ENCODE data around the gene UBALD1.

UBALD1 gene

DNA sequence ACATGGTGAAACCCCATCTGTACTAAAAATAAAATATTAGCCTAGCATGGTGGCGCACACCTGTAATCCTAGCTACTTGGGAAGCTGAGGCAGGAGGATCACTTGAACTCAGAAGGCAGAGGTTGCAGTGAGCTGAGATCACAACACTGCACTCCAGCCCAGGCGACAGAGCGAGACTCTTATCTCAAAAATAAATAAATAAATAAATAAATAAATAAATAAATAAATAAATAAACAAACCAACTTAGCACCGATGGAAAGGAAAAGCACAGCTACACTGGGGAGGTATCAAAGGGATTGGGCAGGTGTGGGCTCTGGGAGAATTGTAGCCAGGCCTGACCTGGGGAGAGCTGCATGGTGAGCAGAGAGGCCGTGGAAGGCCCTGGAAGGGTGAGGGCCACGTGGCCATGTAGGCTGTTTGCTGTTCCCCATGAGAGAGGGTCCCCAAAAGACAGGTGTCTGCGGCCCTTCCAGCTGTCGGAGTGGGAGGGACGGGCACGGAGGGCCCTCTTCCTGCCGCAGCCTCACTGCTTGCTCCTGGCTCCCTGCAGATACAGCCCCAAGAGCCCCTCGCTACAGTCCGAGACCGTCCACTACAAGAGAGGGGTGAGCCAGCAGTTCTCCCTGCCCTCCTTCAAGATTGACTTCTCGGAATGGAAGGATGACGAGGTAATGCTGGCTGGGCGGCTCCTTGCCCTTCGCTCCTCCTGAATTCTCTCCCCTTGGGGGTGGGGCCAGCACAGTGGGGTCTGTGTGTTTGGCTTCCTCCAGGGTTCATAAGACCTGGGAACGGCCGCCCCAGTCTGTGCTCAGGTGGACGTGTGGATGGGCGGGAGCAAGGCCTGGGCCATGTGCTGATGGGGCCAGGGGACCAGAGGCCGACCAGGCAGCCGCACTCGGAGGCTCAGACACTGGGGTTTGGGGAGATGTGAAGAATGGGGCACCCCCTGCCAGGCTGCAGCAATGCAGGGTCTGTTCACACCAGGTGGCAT lies 42.3 kb upstream of the UBALD1 start:
- Histone ChIP-seq H3K4me3 (no peak overlapping the region), H3K27ac (no peak overlapping the region)
- DNase-seq (ENCODE audit: low spot score): peak; percentile 66
- TF ChIP-seq, protein P1, sequence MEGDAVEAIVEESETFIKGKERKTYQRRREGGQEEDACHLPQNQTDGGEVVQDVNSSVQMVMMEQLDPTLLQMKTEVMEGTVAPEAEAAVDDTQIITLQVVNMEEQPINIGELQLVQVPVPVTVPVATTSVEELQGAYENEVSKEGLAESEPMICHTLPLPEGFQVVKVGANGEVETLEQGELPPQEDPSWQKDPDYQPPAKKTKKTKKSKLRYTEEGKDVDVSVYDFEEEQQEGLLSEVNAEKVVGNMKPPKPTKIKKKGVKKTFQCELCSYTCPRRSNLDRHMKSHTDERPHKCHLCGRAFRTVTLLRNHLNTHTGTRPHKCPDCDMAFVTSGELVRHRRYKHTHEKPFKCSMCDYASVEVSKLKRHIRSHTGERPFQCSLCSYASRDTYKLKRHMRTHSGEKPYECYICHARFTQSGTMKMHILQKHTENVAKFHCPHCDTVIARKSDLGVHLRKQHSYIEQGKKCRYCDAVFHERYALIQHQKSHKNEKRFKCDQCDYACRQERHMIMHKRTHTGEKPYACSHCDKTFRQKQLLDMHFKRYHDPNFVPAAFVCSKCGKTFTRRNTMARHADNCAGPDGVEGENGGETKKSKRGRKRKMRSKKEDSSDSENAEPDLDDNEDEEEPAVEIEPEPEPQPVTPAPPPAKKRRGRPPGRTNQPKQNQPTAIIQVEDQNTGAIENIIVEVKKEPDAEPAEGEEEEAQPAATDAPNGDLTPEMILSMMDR (IDR thresholded peaks at IDR 0.05): no peak

DNA sequence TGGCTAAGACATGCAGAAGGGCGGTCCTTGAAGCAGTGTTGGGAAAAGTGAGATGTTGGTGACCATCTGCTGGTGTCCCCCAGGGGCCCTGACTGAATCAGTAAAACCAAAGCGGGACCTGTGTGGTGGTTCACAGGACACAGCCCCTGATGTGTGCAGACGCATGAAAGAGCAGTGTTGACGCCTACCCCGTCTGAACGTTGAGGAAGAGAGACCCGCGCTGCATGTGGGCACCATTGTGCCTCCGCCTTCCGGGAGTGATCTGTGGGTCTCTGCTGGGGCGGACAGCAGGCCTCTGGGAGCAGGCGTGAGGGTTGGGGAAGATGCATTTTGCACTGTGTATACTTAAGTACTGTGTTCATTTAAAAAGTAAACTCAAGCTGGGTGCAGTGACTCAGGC lies 41.5 kb upstream of the UBALD1 start:
- H3K27ac ChIP-seq: no peak overlapping the region
- DNase-seq (ENCODE audit: low spot score): no peak
- TF ChIP-seq, protein P1 (IDR thresholded peaks at IDR 0.05): no peak
- H3K4me3 ChIP-seq: no peak overlapping the region

DNA sequence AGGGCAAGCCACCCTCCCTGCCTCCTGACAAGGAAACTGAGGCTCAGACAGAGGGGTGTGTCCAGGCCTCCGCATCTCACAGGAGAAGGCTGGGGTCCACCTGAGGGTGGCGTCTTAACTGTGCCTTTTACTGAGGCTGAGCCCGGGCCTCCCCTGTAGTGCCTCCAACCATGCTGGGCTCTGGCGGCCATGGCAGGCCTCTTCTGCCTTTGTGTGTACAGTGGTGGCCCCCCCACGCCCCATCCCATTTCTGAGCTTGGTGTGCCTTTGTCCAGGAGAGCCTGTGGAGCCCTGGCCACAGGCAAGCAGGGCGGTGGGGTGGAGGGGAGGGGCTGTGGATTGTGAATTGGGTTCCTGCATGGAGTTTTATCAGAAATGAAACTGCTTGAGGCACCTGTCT lies 41.1 kb upstream of the UBALD1 start:
- TF ChIP-seq, protein P1 (IDR thresholded peaks at IDR 0.05): no peak
- Histone ChIP-seq H3K27ac (no peak overlapping the region), H3K4me3 (no peak overlapping the region)
- peak; percentile 70 for DNase-seq (ENCODE audit: low spot score)

DNA sequence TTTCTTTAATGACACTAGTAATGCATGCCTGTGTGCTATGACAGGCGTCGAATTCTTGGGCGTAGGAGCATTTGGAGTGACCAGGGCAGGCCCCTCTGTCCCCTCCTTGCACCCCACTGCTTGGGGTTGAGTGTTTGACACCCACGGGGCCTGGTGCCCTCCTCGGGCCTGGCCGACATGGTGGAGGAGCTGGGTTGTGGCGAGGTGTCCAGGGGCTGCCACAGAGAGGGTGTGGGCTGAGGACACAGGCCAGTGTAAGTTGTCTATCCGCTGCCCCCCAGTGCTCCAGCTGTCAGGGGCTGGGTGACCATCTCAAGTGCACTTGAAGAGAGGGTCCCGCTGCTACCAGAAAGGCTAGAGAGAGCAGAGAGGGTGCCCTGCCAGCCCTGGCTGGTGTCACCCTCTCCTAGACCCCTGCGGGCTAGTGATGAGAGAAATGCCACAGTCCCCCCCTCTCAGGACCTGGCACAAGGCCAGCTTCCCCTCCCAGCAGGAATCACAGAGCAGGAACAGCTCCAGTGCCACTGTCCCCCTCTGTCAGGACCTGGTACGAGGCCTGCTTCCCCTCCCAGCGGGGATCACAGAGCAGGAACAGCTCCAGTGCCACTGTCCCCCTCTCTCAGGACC lies 40.4 kb upstream of the UBALD1 start:
- H3K4me3 ChIP-seq: no peak overlapping the region
- DNase-seq (ENCODE audit: low spot score): peak; percentile 68
- TF ChIP-seq, protein P1 (IDR thresholded peaks at IDR 0.05): no peak
- no peak overlapping the region for H3K27ac ChIP-seq

DNA sequence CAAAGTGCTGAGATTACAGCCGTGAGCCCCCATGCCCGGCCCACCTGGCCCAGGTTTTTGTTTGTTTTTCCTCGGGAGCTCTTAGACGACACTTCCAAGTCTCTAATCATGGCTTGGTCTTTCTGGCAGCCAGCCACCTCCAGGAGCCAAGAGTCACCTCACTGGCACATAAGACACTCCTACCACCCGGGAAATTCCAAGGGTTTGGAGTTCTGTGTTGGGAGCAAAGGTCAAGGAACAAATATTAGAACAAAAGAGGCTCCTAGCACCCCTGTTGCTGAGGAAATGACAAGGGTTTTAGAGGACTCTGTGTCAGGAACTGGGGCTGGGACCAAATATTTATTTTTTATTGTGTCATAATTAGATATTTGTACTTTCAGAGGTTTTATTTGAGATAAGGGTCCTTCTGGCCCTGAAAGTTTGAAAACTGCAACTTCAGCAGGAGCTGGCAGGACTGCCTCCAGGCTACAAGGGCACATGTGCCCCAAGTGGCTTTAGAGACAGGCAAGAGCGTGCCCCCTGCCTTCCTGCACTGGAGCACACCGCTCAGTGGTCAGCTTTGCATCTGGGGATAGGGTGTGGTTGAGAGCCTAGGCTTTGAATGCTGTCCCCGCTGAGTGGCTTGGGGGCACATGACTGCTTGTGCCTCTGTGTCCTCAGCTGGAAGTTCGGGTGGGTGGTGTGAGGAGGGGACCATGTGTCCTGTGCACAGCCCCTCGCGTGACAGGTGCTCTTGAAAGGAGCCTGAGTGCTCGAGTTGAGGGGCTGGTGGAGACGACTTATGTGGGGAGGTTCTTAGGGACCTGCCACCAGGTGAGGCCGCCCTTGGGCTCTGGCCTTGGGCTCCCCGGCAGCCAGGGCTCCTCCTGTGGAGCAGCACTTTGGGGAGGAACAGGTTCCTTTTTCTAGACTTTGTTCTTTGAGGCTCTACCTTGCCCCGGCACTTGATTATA lies 39.6 kb upstream of the UBALD1 start:
- no peak overlapping the region for H3K27ac ChIP-seq
- no peak for DNase-seq (ENCODE audit: low spot score)
- no peak overlapping the region for H3K4me3 ChIP-seq

DNA sequence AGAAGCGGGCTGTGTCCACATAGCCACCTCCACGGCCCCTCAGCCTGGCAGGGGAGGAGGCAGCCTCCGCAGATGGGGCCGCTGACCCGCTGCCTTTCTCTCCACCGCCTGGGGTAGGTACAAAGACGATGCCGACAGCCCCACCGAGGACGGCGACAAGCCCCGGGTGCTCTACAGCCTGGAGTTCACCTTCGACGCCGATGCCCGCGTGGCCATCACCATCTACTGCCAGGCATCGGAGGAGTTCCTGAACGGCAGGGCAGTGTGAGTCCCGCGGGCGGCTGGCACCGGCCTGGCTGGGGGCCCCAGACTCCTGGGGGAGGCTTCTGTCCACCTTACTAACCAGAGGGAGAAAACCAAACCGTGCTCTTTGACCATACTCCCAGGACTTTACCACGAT lies 37.9 kb upstream of the UBALD1 start:
- TF ChIP-seq, protein P1 (IDR thresholded peaks at IDR 0.05): no peak
- H3K4me3 ChIP-seq: no peak overlapping the region
- H3K27ac ChIP-seq: no peak overlapping the region
- DNase-seq (ENCODE audit: low spot score): no peak

More for the DNA sequence above, 39.6 kb upstream of the UBALD1 start:
- TF ChIP-seq, protein P1 (IDR thresholded peaks at IDR 0.05): no peak

All from coronary artery (tissue), 2 donors.